ENCODE measurements around the gene DCLRE1B. TPM values are rescaled to one million over a fixed set of nuclear protein-coding genes. Genes with fewer than 3 reads are reported as not detected.

The DCLRE1B gene
- total and polyA plus RNA-seq, 2 donors: 5.0 to 5.1 TPM

DNA sequence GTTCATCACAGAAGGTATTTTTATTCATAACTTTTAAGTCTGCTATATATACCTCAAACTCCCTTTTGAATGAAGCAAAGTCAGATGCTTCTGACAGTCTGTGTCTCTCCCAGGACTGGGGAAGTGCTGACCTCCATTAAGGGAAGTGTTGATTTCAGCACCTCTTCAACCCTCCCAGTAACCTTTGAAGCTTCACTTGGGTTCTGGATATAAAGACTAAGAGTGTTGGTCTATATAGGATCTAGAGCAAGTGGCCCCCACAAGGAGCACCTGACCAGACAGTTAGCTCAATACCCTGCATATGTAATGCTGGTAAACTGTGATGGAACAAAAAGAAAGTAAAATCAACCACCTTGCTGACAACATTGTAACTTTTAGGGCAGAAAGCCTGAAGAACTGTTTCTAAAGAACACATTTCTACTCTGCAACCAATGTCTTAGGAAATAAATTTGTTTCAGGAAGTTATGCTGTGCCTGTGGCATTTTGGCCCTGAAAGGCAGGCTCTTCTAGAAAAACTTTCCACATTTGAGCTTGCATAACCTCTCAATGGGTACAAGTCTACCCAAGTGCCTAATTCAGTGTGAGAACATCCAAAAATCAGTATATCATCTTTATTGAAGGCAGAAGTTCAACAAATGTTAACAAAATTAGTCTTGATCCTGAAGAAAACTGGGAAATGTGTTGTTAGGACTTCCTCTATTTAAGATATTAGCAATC lies 32.7 kb upstream of the DCLRE1B start:
- Histone ChIP-seq H3K4me3 (ENCODE audit: low read depth, low read length) (no peak overlapping the region), H3K4me1 (ENCODE audit: insufficient read depth) (no peaks in the 10 kb centered on the region), H3K36me3 (ENCODE audit: insufficient read depth) (peaks cover 1% of the 10 kb centered on the region), H3K27ac (ENCODE audit: low read depth) (no peak overlapping the region)
- DNase-seq (ENCODE audit: extremely low spot score): no peak

DNA sequence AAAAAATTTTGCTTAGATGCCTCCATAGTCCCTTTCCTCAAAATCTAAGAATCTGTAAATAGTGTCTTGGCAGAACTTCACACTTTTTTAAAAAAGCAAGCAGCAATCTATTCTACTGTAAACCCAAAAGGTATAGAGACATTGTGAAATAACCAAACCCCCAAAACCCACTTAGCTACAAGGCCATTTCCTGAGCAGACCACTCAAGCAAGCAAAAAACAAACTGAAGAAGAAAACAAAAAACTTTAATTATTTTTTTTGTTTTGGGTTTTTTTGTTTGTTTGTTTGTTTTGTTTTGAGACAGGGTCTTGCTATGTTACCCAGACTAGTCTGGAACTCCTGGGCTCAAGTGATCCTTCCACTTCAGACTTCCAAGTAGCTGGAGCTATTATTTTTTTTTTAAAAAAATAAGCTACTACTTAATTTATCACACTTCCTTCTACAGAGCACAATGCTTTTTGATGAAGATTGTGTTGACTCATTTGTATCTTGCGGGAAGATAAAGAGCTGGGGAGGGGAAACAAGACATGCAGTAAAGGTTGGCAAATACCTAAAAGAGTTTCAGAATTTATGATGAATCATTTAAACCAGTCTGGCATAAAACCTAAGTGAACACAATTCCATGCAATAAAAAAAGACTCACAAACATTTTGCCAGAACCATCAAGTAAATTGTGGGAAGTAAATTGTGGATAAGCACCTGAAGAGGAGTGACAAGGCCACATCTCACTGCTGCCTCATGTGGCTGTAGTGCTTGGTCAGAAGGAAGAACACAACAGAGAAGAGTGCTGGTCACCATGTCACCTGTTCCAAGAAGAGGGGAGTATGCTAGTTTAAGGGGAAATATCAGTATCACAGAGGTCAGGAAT lies 30.9 kb upstream of the DCLRE1B start:
- no peak for DNase-seq (ENCODE audit: extremely low spot score)
- WGBS: 82% methylated on average over 1 of the region's 1 CpG
- H3K4me1 ChIP-seq (ENCODE audit: insufficient read depth): no peaks in the 10 kb centered on the region
- H3K27ac ChIP-seq (ENCODE audit: low read depth): no peak overlapping the region
- no peaks in the 10 kb centered on the region for H3K36me3 ChIP-seq (ENCODE audit: insufficient read depth)
- H3K4me3 ChIP-seq (ENCODE audit: low read depth, low read length): no peak overlapping the region

DNA sequence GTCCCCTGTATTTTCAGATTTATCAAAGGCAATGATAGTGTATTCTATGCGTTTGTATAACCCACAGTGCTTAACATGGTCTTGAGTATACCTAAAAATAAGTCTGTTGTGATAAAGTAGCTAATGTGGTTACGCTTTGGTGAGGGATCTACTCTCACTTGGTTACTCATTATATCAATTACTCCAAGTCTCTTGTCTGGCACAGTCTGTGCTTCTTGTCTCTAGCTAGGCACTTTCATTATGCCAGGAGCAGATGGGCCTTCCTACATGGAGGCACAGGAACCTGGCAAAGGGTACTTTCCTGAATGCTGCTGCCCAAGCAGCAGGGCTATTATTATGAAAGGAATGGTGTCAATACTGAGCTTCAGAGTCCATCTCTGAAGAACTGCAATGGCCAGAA lies 29.4 kb upstream of the DCLRE1B start:
- Histone ChIP-seq H3K4me1 (ENCODE audit: insufficient read depth) (no peaks in the 10 kb centered on the region), H3K27ac (ENCODE audit: low read depth) (no peak overlapping the region), H3K4me3 (ENCODE audit: low read depth, low read length) (no peak overlapping the region), H3K36me3 (ENCODE audit: insufficient read depth) (no peaks in the 10 kb centered on the region)
- DNase-seq (ENCODE audit: extremely low spot score): no peak
- 90% methylated on average over 2 of the region's 2 CpGs for WGBS

DNA sequence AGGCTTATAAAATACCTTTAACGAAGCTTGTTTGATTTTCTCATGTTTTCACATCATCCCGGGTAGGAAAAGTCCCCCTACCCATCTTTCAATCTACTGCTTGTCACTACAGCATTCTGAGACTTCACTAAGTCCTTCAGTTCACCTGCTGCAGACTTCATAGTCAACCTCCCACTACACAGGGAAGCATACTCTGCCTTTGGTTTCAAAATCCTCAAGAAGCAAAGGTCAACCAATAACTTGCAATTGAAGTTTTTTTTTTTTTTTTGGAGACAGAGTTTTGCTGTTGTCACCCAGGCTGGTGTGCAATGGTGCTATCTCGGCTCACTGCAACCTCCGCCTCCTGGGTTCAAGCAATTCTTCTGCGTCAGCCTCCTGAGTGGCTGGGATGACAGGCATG lies 28.9 kb upstream of the DCLRE1B start:
- Histone ChIP-seq H3K36me3 (ENCODE audit: insufficient read depth) (no peaks in the 10 kb centered on the region), H3K4me3 (ENCODE audit: low read depth, low read length) (no peak overlapping the region), H3K4me1 (ENCODE audit: insufficient read depth) (no peaks in the 10 kb centered on the region), H3K27ac (ENCODE audit: low read depth) (no peak overlapping the region)
- 95% methylated on average over 5 of the region's 5 CpGs for WGBS
- no peak for DNase-seq (ENCODE audit: extremely low spot score)

DNA sequence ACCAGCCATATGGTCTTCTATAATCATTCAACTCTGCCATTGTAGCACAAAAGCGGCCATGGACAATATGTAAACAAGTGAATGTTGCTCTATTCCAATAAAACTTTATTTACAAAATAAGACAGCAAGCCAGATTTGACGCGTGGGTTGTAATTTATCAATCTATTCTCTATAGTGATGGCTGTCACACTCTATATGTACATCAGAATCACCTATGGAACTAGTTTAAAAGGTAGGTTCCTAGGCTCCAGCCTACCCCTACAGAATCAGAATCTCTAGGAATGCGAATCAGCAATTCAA lies 25.4 kb upstream of the DCLRE1B start:
- Histone ChIP-seq H3K4me1 (ENCODE audit: insufficient read depth) (no peaks in the 10 kb centered on the region), H3K27ac (ENCODE audit: low read depth) (no peak overlapping the region), H3K36me3 (ENCODE audit: insufficient read depth) (no peaks in the 10 kb centered on the region), H3K4me3 (ENCODE audit: low read depth, low read length) (no peak overlapping the region)
- no peak for DNase-seq (ENCODE audit: extremely low spot score)
- 66% methylated on average over 4 of the region's 4 CpGs for WGBS

DNA sequence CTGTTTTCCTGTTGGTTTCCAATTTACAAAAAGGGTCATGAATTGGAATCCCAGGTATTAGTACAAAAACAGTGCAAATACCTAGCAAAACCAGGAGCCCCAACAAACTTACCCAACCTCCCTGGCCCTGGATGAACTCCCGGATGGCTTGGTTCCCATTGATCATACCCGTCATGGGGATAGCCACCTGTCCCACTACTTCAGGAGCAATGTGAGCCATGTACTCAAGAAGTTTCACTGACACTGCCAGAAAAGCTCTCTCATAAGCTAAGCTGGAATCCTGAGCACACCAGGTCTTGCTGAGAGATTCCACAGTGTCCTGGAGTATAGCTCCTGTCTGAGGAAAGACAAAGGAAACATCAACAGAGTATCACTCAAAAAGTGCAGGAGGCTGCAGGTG lies 23.5 kb upstream of the DCLRE1B start:
- no peak overlapping the region for H3K27ac ChIP-seq (ENCODE audit: low read depth)

DNA sequence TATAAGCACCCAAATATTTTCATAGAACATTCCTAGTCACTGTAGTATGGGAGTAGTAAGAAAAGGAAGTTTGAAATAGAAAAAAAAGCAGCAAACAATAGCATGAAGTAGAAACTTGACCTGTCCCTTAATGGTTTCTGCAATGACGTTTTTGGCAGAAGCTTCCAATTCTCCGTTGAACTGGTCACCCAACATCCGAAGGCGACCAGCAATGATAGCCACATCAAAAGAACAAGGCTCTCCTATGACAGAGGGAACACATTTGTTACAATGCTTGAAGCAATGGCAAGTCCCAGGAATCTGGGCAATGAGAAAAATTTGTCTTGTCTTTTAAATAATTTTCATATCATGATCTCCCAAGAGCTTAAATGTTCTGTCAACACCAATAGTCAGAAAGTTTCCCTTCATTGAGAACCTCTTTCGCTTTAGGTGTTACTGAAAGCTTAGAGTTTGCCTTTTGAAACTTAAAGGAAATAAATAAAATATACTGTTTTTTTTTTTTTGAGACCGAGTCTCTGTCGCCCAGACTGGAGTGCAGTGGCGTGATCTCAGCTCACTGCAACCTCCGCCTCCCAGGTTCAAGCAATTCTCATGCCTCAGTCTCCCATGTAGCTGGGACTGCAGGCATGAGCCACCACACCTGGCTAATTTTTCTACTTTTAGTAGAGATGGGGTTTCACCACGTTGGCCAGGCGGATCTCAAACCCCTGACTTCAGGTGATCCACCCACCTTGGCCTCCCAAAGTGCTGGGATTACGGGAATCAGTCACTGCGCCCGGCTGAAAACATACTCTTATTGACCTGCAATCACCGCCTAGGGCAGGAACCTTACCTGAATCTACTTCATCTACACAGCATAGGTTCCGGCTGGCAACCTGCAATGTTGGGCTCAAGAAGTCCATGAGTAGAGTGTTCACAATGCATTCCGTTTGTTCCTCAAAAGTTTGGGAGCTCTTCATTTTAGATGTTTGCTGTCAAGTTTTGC lies 18.4 kb upstream of the DCLRE1B start:
- Histone ChIP-seq H3K4me3 (ENCODE audit: low read depth, low read length) (no peak overlapping the region), H3K4me1 (ENCODE audit: insufficient read depth) (no peaks in the 10 kb centered on the region), H3K27ac (ENCODE audit: low read depth) (no peak overlapping the region), H3K36me3 (ENCODE audit: insufficient read depth) (no peaks in the 10 kb centered on the region)
- 91% methylated on average over 17 of the region's 17 CpGs for WGBS
- DNase-seq (ENCODE audit: extremely low spot score): no peak

More for the DNA sequence above, 23.5 kb upstream of the DCLRE1B start:
- H3K4me3 ChIP-seq (ENCODE audit: low read depth, low read length): no peak overlapping the region
- WGBS: 81% methylated on average over 2 of the region's 2 CpGs
- H3K36me3 ChIP-seq (ENCODE audit: insufficient read depth): no peaks in the 10 kb centered on the region
- H3K4me1 ChIP-seq (ENCODE audit: insufficient read depth): no peaks in the 10 kb centered on the region
- no peak for DNase-seq (ENCODE audit: extremely low spot score)

DNA sequence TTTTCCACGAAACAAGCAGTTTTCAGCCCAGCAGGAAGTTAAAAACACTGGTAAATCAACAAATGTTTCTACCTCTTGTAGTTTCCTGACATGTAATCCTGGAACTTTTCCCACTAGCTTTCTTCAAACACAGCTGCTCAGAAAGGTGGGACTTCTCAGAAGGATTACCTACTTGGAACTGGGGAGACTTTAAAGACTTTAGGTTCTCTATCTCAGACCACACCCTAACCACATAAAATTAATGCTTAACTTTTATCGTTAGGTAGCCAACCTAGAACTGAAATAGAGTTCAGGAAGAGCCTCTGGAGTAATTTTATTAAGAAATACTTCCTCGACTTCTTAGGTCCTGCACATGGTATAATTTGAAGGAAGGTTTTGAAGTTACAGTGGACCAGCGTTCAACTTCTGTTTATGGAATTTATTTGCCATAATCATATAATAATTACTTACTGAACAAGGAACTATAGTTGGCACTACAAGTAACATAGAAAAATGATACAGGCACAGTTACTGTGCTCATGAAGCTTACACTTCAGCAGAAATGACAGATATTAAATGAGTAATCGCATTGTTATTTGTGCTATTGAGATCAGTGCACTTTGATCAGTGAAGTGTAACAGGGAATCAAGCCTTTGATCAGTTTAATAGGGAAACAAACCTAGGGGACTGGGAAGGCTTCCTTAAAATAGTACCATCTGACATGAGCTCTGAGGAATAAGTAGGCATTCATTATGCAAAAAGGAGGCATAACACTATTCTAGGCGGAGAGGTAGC lies 17.5 kb upstream of the DCLRE1B start, which contains the start of gene BCL2L15:
Gene BCL2L15, minus strand, starts transcription at position 180 of the 774 bp plus-strand sequence. CDS start 206 bp downstream, outside the sequence.
- WGBS: 67% methylated on average over 6 of the region's 6 CpGs
- no peak within 1 kb of the TSS for H3K4me3 ChIP-seq (ENCODE audit: low read depth, low read length)
- no peak for DNase-seq (ENCODE audit: extremely low spot score)

DNA sequence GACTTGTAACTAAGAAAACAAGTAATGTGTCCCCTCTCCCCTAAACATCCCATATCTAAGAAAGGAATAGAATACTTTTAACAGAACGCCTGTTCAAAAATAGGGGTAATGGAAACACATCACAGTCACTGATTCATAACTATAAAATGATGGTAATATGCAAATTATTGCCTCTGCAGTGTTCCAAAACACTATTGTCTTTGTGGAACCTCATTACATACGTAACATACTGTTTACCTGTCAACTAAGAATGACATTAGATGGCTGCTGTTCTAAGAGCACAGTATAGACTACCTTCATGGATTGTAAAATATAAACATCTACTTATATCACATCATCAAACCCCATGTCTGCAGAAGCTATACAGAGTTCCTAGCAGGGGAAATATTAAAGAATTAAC lies 14.3 kb upstream of the DCLRE1B start:
- H3K4me1 ChIP-seq (ENCODE audit: insufficient read depth): no peaks in the 10 kb centered on the region
- H3K4me3 ChIP-seq (ENCODE audit: low read depth, low read length): no peak overlapping the region
- no peaks in the 10 kb centered on the region for H3K36me3 ChIP-seq (ENCODE audit: insufficient read depth)
- 68% methylated on average over 2 of the region's 2 CpGs for WGBS
- no peak overlapping the region for H3K27ac ChIP-seq (ENCODE audit: low read depth)
- no peak for DNase-seq (ENCODE audit: extremely low spot score)

More for the DNA sequence above, 17.5 kb upstream of the DCLRE1B start, which contains the start of gene BCL2L15:
- Histone ChIP-seq H3K27ac (ENCODE audit: low read depth) (no peak within 1 kb of the TSS), H3K36me3 (ENCODE audit: insufficient read depth) (no peaks in the 10 kb centered on the region), H3K4me1 (ENCODE audit: insufficient read depth) (no peaks in the 10 kb centered on the region)

DNA sequence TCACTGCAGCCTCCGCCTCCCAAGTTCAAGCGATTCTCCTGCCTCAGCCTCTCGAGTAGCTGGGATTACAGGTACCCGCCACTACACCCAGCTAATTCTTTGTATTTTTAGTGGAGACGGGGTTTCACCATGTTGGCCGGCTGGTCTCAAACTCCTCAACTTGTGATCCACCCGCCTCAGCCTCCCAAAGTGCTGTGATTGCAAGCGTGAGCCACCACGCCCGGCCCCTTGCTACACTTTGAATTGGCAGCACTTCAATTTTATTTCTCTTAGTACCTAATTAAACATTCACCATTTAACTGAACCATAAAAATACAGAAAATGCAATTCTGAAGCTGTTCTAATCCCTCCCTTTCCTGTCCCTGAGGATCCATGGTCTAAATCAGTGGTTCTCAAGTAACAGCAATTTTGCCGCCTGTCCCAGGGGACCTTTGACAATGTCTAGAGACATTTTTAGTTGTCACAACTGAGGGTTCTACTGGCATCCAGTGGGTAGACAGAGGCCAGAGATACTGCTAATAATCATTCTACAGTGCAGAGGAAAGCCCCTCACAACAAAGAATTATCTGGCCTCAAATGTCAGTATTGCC lies 13.4 kb upstream of the DCLRE1B start:
- 86% methylated on average over 11 of the region's 11 CpGs for WGBS

DNA sequence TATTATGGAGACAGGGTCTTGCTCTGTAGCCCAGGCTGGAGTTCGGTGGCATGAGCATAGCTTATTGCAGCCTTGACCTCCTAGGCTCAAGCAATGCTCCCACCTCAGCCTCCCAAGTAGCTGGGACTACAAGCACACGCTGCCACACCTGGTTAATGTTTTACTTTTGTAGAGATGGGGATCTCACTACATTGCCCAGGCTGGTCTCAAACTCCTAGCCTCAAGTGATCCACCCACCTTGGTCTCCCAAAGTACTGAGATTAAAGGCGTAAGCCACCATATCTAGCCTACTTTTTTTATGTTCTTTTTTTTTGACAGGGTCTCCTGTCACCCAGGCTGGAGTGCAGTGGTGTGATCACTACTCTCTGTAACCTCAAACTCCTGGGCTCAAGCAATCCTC lies 11.9 kb upstream of the DCLRE1B start:
- 92% methylated on average over 3 of the region's 3 CpGs for WGBS
- H3K36me3 ChIP-seq (ENCODE audit: insufficient read depth): no peaks in the 10 kb centered on the region
- DNase-seq (ENCODE audit: extremely low spot score): no peak

More for the DNA sequence above, 13.4 kb upstream of the DCLRE1B start:
- Histone ChIP-seq H3K4me3 (ENCODE audit: low read depth, low read length) (no peak overlapping the region), H3K36me3 (ENCODE audit: insufficient read depth) (no peaks in the 10 kb centered on the region), H3K4me1 (ENCODE audit: insufficient read depth) (no peaks in the 10 kb centered on the region), H3K27ac (ENCODE audit: low read depth) (no peak overlapping the region)
- no peak for DNase-seq (ENCODE audit: extremely low spot score)

DNA sequence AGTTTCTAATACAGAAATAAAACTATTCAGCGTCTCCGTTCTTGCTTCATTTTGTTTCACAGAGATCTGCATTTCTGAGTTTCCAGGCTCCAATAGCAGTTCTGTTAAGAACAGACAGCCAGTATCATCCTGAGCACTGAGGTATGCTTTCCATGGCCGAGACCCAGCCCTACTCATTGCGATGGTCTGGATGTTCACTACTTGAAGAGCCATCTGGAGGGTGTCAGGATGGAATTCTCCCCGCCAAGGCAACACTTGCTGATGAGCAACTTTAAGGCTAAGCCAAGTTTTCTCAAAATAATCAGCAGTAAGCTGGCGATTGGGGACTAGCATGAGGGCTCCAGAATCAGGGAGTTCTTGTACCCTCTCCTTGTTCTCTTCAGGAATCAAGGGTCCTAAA lies 10.0 kb upstream of the DCLRE1B start:
- no peak overlapping the region for H3K4me3 ChIP-seq (ENCODE audit: low read depth, low read length)
- H3K36me3 ChIP-seq (ENCODE audit: insufficient read depth): no peaks in the 10 kb centered on the region
- no peaks in the 10 kb centered on the region for H3K4me1 ChIP-seq (ENCODE audit: insufficient read depth)
- no peak overlapping the region for H3K27ac ChIP-seq (ENCODE audit: low read depth)
- WGBS: 83% methylated on average over 6 of the region's 6 CpGs
- DNase-seq (ENCODE audit: extremely low spot score): no peak

More for the DNA sequence above, 11.9 kb upstream of the DCLRE1B start:
- Histone ChIP-seq H3K27ac (ENCODE audit: low read depth) (no peak overlapping the region), H3K4me1 (ENCODE audit: insufficient read depth) (no peaks in the 10 kb centered on the region), H3K4me3 (ENCODE audit: low read depth, low read length) (no peak overlapping the region)

All from urinary bladder (tissue), 4 donors.